ENCODE data around the gene TUBA4A. TPM values are rescaled to one million over a fixed set of nuclear protein-coding genes. Genes with fewer than 3 reads are reported as not detected.

Gene TUBA4A
- polyA plus RNA-seq, 1 experiment = 22.4 TPM

GRCh38 chr2:219291394-219291793 is 37.7 kb upstream of the TUBA4A start:
- no peak overlapping the region for H3K4me3 ChIP-seq (ENCODE audit: low read depth, low read length)
- POLR2A ChIA-PET = interaction anchor here (0.7 to 2.5 kb wide), 2 partner anchors 12 to 62 kb away, joined by 3 to 8 read pairs; partner anchors contain the start of genes ANKZF1, ATG9A and DNAJB2
- no peaks in the 10 kb centered on the region for H3K9me3 ChIP-seq (ENCODE audit: control insufficient read depth, insufficient read depth, low read length)
- H3K27ac ChIP-seq (ENCODE audit: low read depth, low read length) = no peak overlapping the region
- no peak for DNase-seq (ENCODE audit: low read depth, low spot score)
- TF ChIP-seq CTCF (IDR thresholded peaks at IDR 0.05; ENCODE audit: low read depth, low read length) = no peak
- no peaks in the 10 kb centered on the region for H3K27me3 ChIP-seq (ENCODE audit: control insufficient read depth, insufficient read depth, low read length)
- CTCF ChIA-PET = interaction anchor here (1.3 to 12.4 kb wide), 5 partner anchors 8 to 132 kb away, joined by 3 to 131 read pairs (median 7); partner anchors contain the start of genes NHEJ1 and ZFAND2B

GRCh38 chr2:219290381-219291171 is 36.9 kb upstream of the TUBA4A start:
- Histone ChIP-seq H3K27ac (ENCODE audit: low read depth, low read length) (no peak overlapping the region), H3K4me3 (ENCODE audit: low read depth, low read length) (no peak overlapping the region), H3K27me3 (ENCODE audit: control insufficient read depth, insufficient read depth, low read length) (no peaks in the 10 kb centered on the region), H3K9me3 (ENCODE audit: control insufficient read depth, insufficient read depth, low read length) (no peaks in the 10 kb centered on the region)
- no peak for TF ChIP-seq CTCF (IDR thresholded peaks at IDR 0.05; ENCODE audit: low read depth, low read length)
- no peak for DNase-seq (ENCODE audit: low read depth, low spot score)
- ChIA-PET CTCF (interaction anchor here (1.0 to 2.3 kb wide), 2 partner anchors 9 to 13 kb away, joined by 6 to 7 read pairs; no protein-coding TSS in a partner anchor), POLR2A (interaction anchor here (2.5 kb wide), 1 partner anchor 11 kb away, joined by 8 read pairs; the partner anchor contains the start of gene DNAJB2)

GRCh38 chr2:219289537-219290361 is 36.0 kb upstream of the TUBA4A start:
- CTCF ChIA-PET = interaction anchor here (1.0 to 2.3 kb wide), 3 partner anchors 10 to 130 kb away, joined by 3 to 7 read pairs (median 6); no protein-coding TSS in a partner anchor
- H3K4me3 ChIP-seq (ENCODE audit: low read depth, low read length) = no peak overlapping the region
- no peak for TF ChIP-seq CTCF (IDR thresholded peaks at IDR 0.05; ENCODE audit: low read depth, low read length)
- no peaks in the 10 kb centered on the region for H3K9me3 ChIP-seq (ENCODE audit: control insufficient read depth, insufficient read depth, low read length)
- H3K27ac ChIP-seq (ENCODE audit: low read depth, low read length) = peak overlapping the region; percentile 89
- DNase-seq (ENCODE audit: low read depth, low spot score) = peak; percentile 86
- H3K27me3 ChIP-seq (ENCODE audit: control insufficient read depth, insufficient read depth, low read length) = no peaks in the 10 kb centered on the region
- POLR2A ChIA-PET = interaction anchor here (2.5 kb wide), 1 partner anchor 11 kb away, joined by 8 read pairs; the partner anchor contains the start of gene DNAJB2

GRCh38 chr2:219289195-219289536 is 35.4 kb upstream of the TUBA4A start:
- DNase-seq (ENCODE audit: low read depth, low spot score) = no peak
- Histone ChIP-seq H3K9me3 (ENCODE audit: control insufficient read depth, insufficient read depth, low read length) (no peaks in the 10 kb centered on the region), H3K4me3 (ENCODE audit: low read depth, low read length) (no peak overlapping the region), H3K27me3 (ENCODE audit: control insufficient read depth, insufficient read depth, low read length) (no peaks in the 10 kb centered on the region), H3K27ac (ENCODE audit: low read depth, low read length) (peak overlapping the region; percentile 89)
- ChIA-PET CTCF (interaction anchor here (1.6 kb wide), 1 partner anchor 130 kb away, joined by 3 read pairs; no protein-coding TSS in a partner anchor), POLR2A (interaction anchor here (2.5 kb wide), 1 partner anchor 10 kb away, joined by 8 read pairs; the partner anchor contains the start of gene DNAJB2)
- no peak for TF ChIP-seq CTCF (IDR thresholded peaks at IDR 0.05; ENCODE audit: low read depth, low read length)
